Measurements from ENCODE around the gene TRIM64C. TPM values are rescaled to one million over a fixed set of nuclear protein-coding genes. Genes with fewer than 3 reads are reported as not detected.
"Not testable (repeated sequence)": the region's sequence is repeated elsewhere in the genome, so short reads cannot be mapped to it uniquely, and the experiment has no call there.

TRIM64C gene
- total RNA-seq (not detected), polyA plus RNA-seq (ENCODE audit: insufficient read length in 6 of 6) (not detected)
- long read RNA-seq, donor 1, result 0 reads
- long read RNA-seq, donor 2, result 0 reads
- long read RNA-seq, donor 3, result 0 reads
- long read RNA-seq, donor 4, result 0 reads
- long read RNA-seq, donor 5, result 0 reads
- long read RNA-seq, donor 6, result 0 reads
- long read RNA-seq, donor 7, result 0 reads
- long read RNA-seq, donor 8, result 0 reads
- long read RNA-seq, donor 9, result 0 reads
- long read RNA-seq, donor 10, result 0 reads
- long read RNA-seq, donor 11, result 0 reads
- long read RNA-seq, donor 12, result 0 reads

- H3K4me3 ChIP-seq; H3K27me3 ChIP-seq; DNase-seq; H3K36me3 ChIP-seq; H3K27ac ChIP-seq; intact Hi-C loops (cut with DNase I); H3K9me3 ChIP-seq; H3K4me1 ChIP-seq; ATAC-seq: not testable (repeated sequence)
Measured at GRCh38 chr11:49059012-49059411, at the start of gene TRIM64C. Gene TRIM64C (minus strand): TSS chr11:49059112. CDS start chr11:49059112, 0 bp downstream.

DNA sequence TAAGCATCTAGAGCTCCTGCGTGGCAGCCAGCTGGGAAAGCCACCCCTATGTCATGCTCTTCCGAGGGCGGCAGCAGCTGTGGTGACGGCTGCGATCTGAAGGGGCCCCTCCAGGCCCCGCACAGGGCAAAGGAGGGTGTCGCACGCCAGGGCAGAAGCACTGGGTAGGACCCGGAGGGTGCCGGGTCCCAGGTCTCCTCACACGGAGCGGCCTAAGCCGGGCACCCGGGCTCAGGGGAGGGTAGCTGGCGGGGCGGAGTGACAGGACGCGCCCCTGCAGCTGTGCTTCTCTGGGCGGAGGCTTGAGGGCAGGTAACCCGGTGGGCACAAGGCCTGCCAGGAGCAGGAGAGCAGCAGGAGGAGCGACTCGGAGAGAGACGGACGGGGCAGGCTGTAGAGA, 43.4 kb upstream of the TRIM64C start:
- H3K27ac ChIP-seq; H3K4me1 ChIP-seq; H3K27me3 ChIP-seq; ATAC-seq; intact Hi-C loops (cut with DNase I); H3K9me3 ChIP-seq; H3K4me3 ChIP-seq; H3K36me3 ChIP-seq: not testable (repeated sequence)
- DNase-seq, result peak in 1 of 4 donors; percentile 59

DNA sequence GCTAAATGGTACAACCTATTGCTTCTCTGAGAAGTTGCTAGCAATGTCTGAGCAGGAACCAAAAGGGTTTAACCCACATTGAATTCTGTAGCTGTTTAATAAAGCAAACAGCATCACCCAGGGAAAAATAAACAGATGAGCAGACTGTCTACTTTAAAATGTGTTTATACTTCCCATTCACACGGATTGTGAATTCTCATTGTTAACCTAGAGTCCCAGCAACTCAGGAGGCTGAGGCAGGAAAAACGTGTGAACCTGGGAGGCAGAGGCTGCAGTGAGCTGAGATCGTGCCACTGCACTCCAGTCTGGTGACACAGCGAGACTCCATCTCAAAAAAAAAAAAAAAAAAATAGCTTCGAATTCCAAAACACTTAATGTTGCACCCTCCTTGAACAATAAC, 11.0 kb upstream of the TRIM64C start:
- not testable (repeated sequence) for ATAC-seq

GRCh38 chr11:49049821-49050220, 9.1 kb downstream of the TRIM64C start:
- H3K27me3 ChIP-seq, result peaks cover 0 to 19% of the 10 kb centered on the region in 2 donors
- H3K4me1 ChIP-seq; intact Hi-C loops (cut with DNase I); H3K4me3 ChIP-seq; ATAC-seq; H3K27ac ChIP-seq; H3K36me3 ChIP-seq: not testable (repeated sequence)
- H3K9me3 ChIP-seq, result peaks cover 0 to 12% of the 10 kb centered on the region in 2 donors
- DNase-seq, result peak in 1 of 4 donors; percentile 59

More for the DNA sequence above, 11.0 kb upstream of the TRIM64C start:
- H3K36me3 ChIP-seq; H3K4me3 ChIP-seq; DNase-seq; H3K4me1 ChIP-seq; H3K9me3 ChIP-seq; H3K27me3 ChIP-seq; intact Hi-C loops (cut with DNase I); H3K27ac ChIP-seq: not testable (repeated sequence)

DNA sequence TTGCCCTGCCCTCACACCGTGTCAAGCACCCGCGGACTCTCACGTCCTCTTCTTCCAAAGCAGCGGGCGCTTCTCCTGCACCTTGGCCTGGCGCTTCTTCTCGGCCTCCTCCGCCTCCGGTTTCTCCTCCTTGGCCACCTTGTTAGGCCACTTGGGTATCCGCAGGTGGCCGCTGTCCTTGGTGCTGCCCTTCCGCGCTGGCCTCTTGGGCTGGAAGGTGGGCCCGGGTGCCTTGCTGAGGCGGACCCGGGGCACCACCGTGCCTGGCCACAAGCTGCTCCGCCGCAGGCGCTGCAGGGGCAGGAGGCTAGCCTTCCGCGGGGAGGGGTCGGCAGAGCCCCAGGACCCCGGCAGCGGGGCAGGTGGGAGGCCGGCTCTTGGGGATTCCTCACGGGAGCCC, 10.7 kb downstream of the TRIM64C start:
- intact Hi-C loops (cut with DNase I); ATAC-seq: not testable (repeated sequence)

GRCh38 chr11:49028523-49028922, 30.4 kb downstream of the TRIM64C start, which contains the start of gene TRIM49B:
Gene TRIM49B (plus strand): TSS chr11:49028823. CDS start chr11:49031600, 2,777 bp downstream.
- H3K36me3 ChIP-seq; intact Hi-C loops (cut with DNase I); H3K4me3 ChIP-seq; H3K9me3 ChIP-seq; H3K4me1 ChIP-seq; H3K27ac ChIP-seq; ATAC-seq; DNase-seq; H3K27me3 ChIP-seq: not testable (repeated sequence)

More for the DNA sequence above, 10.7 kb downstream of the TRIM64C start:
- H3K4me1 ChIP-seq, H3K36me3 ChIP-seq, H3K27ac ChIP-seq, H3K4me3 ChIP-seq: not testable (repeated sequence)
- Histone ChIP-seq H3K27me3 (peaks cover 0 to 19% of the 10 kb centered on the region in 2 donors), H3K9me3 (peaks cover 0 to 12% of the 10 kb centered on the region in 2 donors)
- DNase-seq, result peak in 1 of 4 donors; percentile 59

Other genes starting within 250 kb of the TRIM64C start
- gene TRIM51G, start 75.2 kb downstream of the TRIM64C start, total RNA-seq, result not detected
- gene TRIM51G, start 75.2 kb downstream of the TRIM64C start, polyA plus RNA-seq (ENCODE audit: insufficient read length in 6 of 6), result not detected
- not detected for gene TRIM49B, start 30.3 kb downstream of the TRIM64C start, total RNA-seq
- not detected for gene TRIM49B, start 30.3 kb downstream of the TRIM64C start, polyA plus RNA-seq (ENCODE audit: insufficient read length in 6 of 6)
- gene FOLH1, start 149.5 kb upstream of the TRIM64C start, total RNA-seq, result 1 to 10 TPM; 2.6 to 2.8 TPM
- 10 to 100 TPM; 13.9 to 24.6 (median 19.0) TPM for gene FOLH1, start 149.5 kb upstream of the TRIM64C start, polyA plus RNA-seq (ENCODE audit: insufficient read length in 6 of 6)